Measurements from ENCODE around the gene NUCKS1.

Gene NUCKS1

DNA sequence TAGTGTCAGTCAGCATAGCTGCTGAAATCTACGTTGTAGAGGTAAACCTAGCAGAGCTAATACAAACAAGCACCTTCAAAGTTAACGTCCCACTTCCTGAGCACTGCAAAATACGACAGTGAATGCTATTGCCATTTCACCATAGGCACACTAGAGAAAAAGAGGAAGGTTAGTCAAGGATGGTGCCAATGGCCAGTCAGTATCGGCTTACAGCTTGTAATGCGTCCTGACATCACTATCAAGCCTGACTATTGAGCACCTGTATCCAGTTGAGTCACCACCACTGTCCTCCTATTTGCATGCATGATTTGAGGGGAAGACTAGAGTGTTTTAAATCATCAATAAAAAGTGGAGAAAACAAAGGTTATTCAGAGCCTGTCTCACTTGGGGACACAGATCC, 34.4 kb downstream of the NUCKS1 start:
- DNase-seq (ENCODE audit: extremely low spot score) = no peak
- POLR2A ChIA-PET = no interaction called here
- no peak for TF ChIP-seq ZNF384 (IDR thresholded peaks at IDR 0.05)
- TF ChIP-seq PKNOX1 (IDR thresholded peaks at IDR 0.05) = no peak
- TF ChIP-seq ARNT (IDR thresholded peaks at IDR 0.05) = no peak
- TF ChIP-seq FOXK2 (IDR thresholded peaks at IDR 0.05) = no peak
- TF ChIP-seq TARDBP (IDR thresholded peaks at IDR 0.05) = no peak
- no peak for TF ChIP-seq SUZ12 (IDR thresholded peaks at IDR 0.05)
- no peak for TF ChIP-seq BHLHE40 (IDR thresholded peaks at IDR 0.05; ENCODE audit: borderline replicate concordance)
- no peak for TF ChIP-seq FOXA1 (IDR thresholded peaks at IDR 0.05)
- no peak for TF ChIP-seq FOXM1 (IDR thresholded peaks at IDR 0.05; ENCODE audit: borderline replicate concordance)
- TF ChIP-seq HDGF (IDR thresholded peaks at IDR 0.05; ENCODE audit: borderline replicate concordance) = no peak
- CTCF ChIA-PET = interaction anchor here (3.3 kb wide), 1 partner anchor 57 kb away, joined by 17 read pairs; no protein-coding TSS in a partner anchor

GRCh38 chr1:205714906-205715246, 35.1 kb downstream of the NUCKS1 start:
- ChIA-PET POLR2A (no interaction called here), CTCF (interaction anchor here (0.7 to 3.3 kb wide), 2 partner anchors 20 to 56 kb away, joined by 8 to 17 read pairs; no protein-coding TSS in a partner anchor)
- no peak for TF ChIP-seq FOXK2 (IDR thresholded peaks at IDR 0.05)
- TF ChIP-seq PKNOX1 (IDR thresholded peaks at IDR 0.05) = no peak
- TF ChIP-seq SUZ12 (IDR thresholded peaks at IDR 0.05) = no peak
- TF ChIP-seq SP1 (IDR thresholded peaks at IDR 0.05) = no peak
- no peak for TF ChIP-seq ZNF384 (IDR thresholded peaks at IDR 0.05)
- no peak for TF ChIP-seq ARNT (IDR thresholded peaks at IDR 0.05)
- DNase-seq (ENCODE audit: extremely low spot score) = no peak

- POLR2A ChIA-PET = no interaction called here
- no peak for DNase-seq (ENCODE audit: extremely low spot score)
- no peak for TF ChIP-seq FOXA1 (IDR thresholded peaks at IDR 0.05)
- TF ChIP-seq L3MBTL2 (conservative IDR thresholded peaks at IDR 0.05) = no peak
- no peak for TF ChIP-seq PKNOX1 (IDR thresholded peaks at IDR 0.05)
- no peak for TF ChIP-seq ARNT (IDR thresholded peaks at IDR 0.05)
- TF ChIP-seq NFRKB (IDR thresholded peaks at IDR 0.05) = no peak
- no peak for TF ChIP-seq FOXK2 (IDR thresholded peaks at IDR 0.05)
- TF ChIP-seq BHLHE40 (IDR thresholded peaks at IDR 0.05; ENCODE audit: borderline replicate concordance) = no peak
- TF ChIP-seq SUZ12 (IDR thresholded peaks at IDR 0.05) = no peak
- no peak for TF ChIP-seq SP1 (IDR thresholded peaks at IDR 0.05)
- CTCF ChIA-PET = interaction anchor here (0.7 to 3.3 kb wide), 2 partner anchors 19 to 55 kb away, joined by 8 to 17 read pairs; no protein-coding TSS in a partner anchor
Observed at GRCh38 chr1:205714190-205714905, 35.6 kb downstream of the NUCKS1 start.

GRCh38 chr1:205711105-205712048, 38.6 kb downstream of the NUCKS1 start:
- POLR2A ChIA-PET = interaction anchor here (0.9 to 1.6 kb wide), 3 partner anchors 34 to 51 kb away, joined by 3 to 5 read pairs (median 4); no protein-coding TSS in a partner anchor
- peak; percentile 75 for DNase-seq (ENCODE audit: extremely low spot score)

GRCh38 chr1:205710201-205711062, 39.5 kb downstream of the NUCKS1 start:
- DNase-seq (ENCODE audit: extremely low spot score) = no peak
- CTCF ChIA-PET = interaction anchor here (0.7 to 5.9 kb wide), 9 partner anchors 8 to 267 kb away, joined by 3 to 82 read pairs (median 4); partner anchors contain the start of gene SLC45A3
- TF ChIP-seq ELF4 (IDR thresholded peaks at IDR 0.05) = no peak
- no peak for TF ChIP-seq BHLHE40 (IDR thresholded peaks at IDR 0.05; ENCODE audit: borderline replicate concordance)
- TF ChIP-seq PKNOX1 (IDR thresholded peaks at IDR 0.05) = no peak
- no peak for TF ChIP-seq L3MBTL2 (conservative IDR thresholded peaks at IDR 0.05)
- no peak for TF ChIP-seq SP1 (IDR thresholded peaks at IDR 0.05)
- TF ChIP-seq FOXM1 (IDR thresholded peaks at IDR 0.05; ENCODE audit: borderline replicate concordance) = no peak
- TF ChIP-seq HDGF (IDR thresholded peaks at IDR 0.05; ENCODE audit: borderline replicate concordance) = no peak
- POLR2A ChIA-PET = interaction anchor here (1.6 kb wide), 1 partner anchor 50 kb away, joined by 5 read pairs; no protein-coding TSS in a partner anchor

More at GRCh38 chr1:205711105-205712048, 38.6 kb downstream of the NUCKS1 start:
- CTCF ChIA-PET = interaction anchor here (0.6 to 5.9 kb wide), 21 partner anchors 9 to 266 kb away, joined by 3 to 82 read pairs (median 3); partner anchors contain the start of gene SLC45A3
- TF ChIP-seq FOXM1 (IDR thresholded peaks at IDR 0.05; ENCODE audit: borderline replicate concordance) (no peak), SP1 (IDR thresholded peaks at IDR 0.05) (no peak), CTBP1 (IDR thresholded peaks at IDR 0.05; ENCODE audit: borderline replicate concordance) (no peak), HDGF (IDR thresholded peaks at IDR 0.05; ENCODE audit: borderline replicate concordance) (no peak), FOXK2 (IDR thresholded peaks at IDR 0.05) (no peak), FOXA1 (IDR thresholded peaks at IDR 0.05) (no peak)

Data from HEK293T (cell line).